ENCODE results near the gene MOBP.
A peak's percentile ranks its signal among the peaks of the same experiment; 100 is the strongest.
"Not testable (repeated sequence)": the region's sequence is repeated elsewhere in the genome, so short reads cannot be mapped to it uniquely, and the experiment has no call there.

The MOBP gene, protein sequence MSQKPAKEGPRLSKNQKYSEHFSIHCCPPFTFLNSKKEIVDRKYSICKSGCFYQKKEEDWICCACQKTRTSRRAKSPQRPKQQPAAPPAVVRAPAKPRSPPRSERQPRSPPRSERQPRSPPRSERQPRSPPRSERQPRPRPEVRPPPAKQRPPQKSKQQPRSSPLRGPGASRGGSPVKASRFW

DNA sequence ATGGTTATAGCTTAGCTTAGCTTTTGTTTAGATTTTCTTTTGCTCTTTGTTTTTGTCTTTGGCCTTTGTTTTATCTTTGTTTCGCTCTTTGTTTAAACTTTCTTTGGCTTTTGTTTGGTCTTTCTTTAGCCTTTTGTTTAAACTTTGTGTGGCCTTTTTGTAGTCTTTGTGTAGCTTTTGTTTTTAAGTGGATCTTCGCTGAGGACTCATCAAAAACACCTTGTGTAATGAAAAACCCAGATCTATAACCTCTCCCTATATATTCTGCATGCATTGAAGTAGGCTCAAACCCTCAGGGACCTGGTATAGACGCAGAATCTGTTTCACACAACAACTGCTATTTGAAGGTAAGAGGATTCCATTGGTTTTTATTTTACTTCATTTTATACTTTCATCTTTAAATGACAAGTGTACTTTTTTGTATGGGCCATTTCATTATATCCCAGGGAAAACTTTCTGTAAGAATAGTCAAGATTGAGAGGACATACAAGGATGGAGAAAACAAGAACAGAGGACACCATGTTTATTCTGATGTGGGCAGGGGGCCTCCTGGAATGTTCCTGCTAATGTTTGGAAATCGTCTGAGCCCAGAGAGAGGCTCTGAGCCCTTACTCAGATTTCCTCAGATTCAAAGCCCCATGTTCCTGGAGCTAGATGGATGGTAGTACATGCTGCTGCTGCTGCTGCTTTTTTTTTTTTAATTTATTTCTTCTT is at the start of gene MOBP:
Gene MOBP (plus strand): TSS at position 287 of the 714 bp plus-strand sequence. CDS start 34,390 bp downstream, outside the sequence.
- Histone ChIP-seq H3K36me3 (ENCODE audit: insufficient read depth, low read length) (no peaks in the 10 kb centered on the region), H3K27ac (no peak within 1 kb of the TSS), H3K9me3 (ENCODE audit: low read depth, low read length) (no peaks in the 10 kb centered on the region), H3K4me3 (no peak within 1 kb of the TSS), H3K9ac (ENCODE audit: insufficient read length) (no peak within 1 kb of the TSS)
- DNase-seq (ENCODE audit: low read depth, low spot score) = no peak
- TF ChIP-seq FOXP2 (optimal IDR thresholded peaks at IDR 0.05; ENCODE audit: control extremely low read depth, extremely low read length, insufficient read depth) = no peak
- no peak for TF ChIP-seq EZH2 (IDR thresholded peaks at IDR 0.05)
- TF ChIP-seq POLR2AphosphoS5 (IDR thresholded peaks at IDR 0.05; ENCODE audit: borderline replicate concordance, low read depth, low read length) = no peak

DNA sequence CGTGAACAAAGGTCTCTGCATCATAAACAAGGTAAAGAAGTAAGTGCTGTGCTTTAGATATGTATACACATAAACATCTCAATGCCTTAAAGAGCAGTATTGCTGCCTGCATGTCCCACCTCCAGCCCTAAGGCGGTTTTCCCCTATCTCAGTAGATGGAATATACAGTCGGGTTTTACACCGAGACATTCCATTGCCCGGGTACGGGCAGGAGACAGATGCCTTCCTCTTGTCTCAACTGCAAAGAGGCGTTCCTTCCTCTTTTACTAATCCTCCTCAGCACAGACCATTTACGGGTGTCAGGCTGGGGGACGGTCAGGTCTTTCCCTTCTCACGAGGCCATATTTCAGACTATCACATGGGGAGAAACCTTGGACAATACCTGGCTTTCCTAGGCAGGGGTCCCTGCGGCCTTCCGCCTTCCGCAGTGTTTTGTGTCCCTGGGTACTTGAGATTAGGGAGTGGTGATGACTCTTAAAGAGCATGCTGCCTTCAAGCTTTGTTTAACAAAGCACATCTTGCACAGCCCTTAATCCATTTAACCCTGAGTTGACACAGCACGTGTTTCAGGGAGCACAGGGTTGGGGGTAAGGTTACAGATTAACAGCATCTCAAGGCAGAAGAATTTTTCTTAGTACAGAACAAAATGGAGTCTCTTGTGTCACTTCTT is 48.8 kb upstream of the MOBP start:
- not testable (repeated sequence) for DNase-seq (ENCODE audit: low read depth, low spot score); H3K36me3 ChIP-seq (ENCODE audit: insufficient read depth, low read length); H3K9ac ChIP-seq (ENCODE audit: insufficient read length); H3K4me3 ChIP-seq; H3K27ac ChIP-seq; H3K9me3 ChIP-seq (ENCODE audit: low read depth, low read length)

DNA sequence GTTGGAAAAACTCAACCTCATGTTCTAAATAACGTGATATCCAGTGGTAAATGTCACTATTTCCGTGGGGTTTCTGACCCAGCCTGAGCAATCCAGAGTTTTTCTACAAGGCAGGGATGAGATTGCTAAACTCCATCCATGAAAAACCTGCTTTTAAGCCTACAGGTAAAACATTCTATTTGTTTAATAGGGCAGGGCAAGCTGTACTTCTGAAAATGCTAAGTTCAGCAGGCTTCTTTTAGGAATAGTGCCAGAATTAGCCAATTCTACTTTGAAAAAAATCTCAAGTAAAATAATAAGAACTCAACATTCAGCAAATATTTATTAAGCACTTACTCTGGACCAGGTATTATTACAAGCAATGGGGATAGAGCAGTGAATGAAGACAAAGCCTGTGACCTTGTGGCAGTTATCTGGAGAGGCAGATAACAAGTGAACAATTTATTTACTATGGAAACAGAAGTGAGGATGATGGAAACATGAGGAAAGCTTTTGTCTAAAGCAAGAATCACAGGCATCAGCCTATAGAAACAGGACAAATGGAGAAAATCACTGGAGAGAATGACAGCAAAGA is 47.7 kb upstream of the MOBP start:
- DNase-seq (ENCODE audit: low read depth, low spot score) = no peak
- Histone ChIP-seq H3K4me3 (no peak overlapping the region), H3K27ac (no peak overlapping the region), H3K9me3 (ENCODE audit: low read depth, low read length) (no peaks in the 10 kb centered on the region), H3K9ac (ENCODE audit: insufficient read length) (no peak overlapping the region), H3K36me3 (ENCODE audit: insufficient read depth, low read length) (no peaks in the 10 kb centered on the region)
- TF ChIP-seq POLR2AphosphoS5 (IDR thresholded peaks at IDR 0.05; ENCODE audit: borderline replicate concordance, low read depth, low read length) (no peak), EZH2 (IDR thresholded peaks at IDR 0.05) (no peak)

DNA sequence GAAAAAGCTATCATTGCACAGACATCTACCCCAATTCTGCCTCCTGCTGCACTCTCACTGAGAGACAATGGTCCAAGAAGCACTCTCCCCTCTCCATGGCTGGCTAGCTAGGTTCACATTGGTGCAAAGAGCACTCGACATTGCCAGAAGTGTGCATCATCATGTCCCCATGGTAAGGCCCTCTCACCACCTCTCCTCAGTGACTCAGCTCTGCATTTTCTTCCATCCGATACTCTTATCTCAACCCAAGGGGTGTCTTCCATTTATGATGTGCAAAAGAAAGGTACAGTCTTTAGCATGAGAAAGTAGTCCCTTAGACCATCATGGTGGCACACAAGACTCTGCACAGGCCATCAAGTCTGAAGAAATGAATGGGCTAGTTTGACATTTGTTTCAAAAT is 46.9 kb upstream of the MOBP start:
- no peak overlapping the region for H3K27ac ChIP-seq
- H3K9me3 ChIP-seq (ENCODE audit: low read depth, low read length) = no peaks in the 10 kb centered on the region
- no peak overlapping the region for H3K4me3 ChIP-seq
- TF ChIP-seq POLR2AphosphoS5 (IDR thresholded peaks at IDR 0.05; ENCODE audit: borderline replicate concordance, low read depth, low read length) (no peak), FOXP2 (optimal IDR thresholded peaks at IDR 0.05; ENCODE audit: control extremely low read depth, extremely low read length, insufficient read depth) (no peak), EZH2 (IDR thresholded peaks at IDR 0.05) (no peak)
- no peaks in the 10 kb centered on the region for H3K36me3 ChIP-seq (ENCODE audit: insufficient read depth, low read length)
- H3K9ac ChIP-seq (ENCODE audit: insufficient read length) = no peak overlapping the region
- no peak for DNase-seq (ENCODE audit: low read depth, low spot score)

DNA sequence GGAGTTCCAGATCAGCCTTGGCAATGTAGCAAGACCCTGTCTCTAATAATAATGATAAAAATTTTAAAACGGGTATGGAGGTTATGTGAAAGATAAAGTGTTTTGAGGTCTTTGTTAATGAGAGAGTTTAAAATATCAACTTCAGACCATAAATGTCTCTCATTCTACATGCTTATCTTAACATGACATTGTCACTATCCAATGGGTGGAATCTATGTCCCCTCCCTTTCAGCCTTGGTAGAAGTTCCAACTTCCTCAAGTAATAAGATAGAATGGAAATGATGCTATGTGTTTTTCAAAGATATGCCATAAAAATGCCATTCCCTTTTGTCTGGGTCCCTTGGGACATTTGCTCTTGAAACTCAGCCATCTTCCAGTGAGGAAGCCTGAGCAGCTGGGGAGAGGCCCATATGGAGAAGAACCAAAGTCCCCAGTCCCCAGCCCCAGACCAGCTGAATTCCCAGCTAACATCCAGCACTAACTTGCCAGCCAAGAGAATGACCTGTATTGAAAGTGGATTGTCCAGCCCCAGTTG is 44.0 kb upstream of the MOBP start:
- no peak for DNase-seq (ENCODE audit: low read depth, low spot score)
- Histone ChIP-seq H3K4me3 (no peak overlapping the region), H3K27ac (no peak overlapping the region), H3K36me3 (ENCODE audit: insufficient read depth, low read length) (no peaks in the 10 kb centered on the region), H3K9ac (ENCODE audit: insufficient read length) (no peak overlapping the region), H3K9me3 (ENCODE audit: low read depth, low read length) (no peaks in the 10 kb centered on the region)
- TF ChIP-seq FOXP2 (optimal IDR thresholded peaks at IDR 0.05; ENCODE audit: control extremely low read depth, extremely low read length, insufficient read depth) (no peak), POLR2AphosphoS5 (IDR thresholded peaks at IDR 0.05; ENCODE audit: borderline replicate concordance, low read depth, low read length) (no peak), EZH2 (IDR thresholded peaks at IDR 0.05) (no peak)

DNA sequence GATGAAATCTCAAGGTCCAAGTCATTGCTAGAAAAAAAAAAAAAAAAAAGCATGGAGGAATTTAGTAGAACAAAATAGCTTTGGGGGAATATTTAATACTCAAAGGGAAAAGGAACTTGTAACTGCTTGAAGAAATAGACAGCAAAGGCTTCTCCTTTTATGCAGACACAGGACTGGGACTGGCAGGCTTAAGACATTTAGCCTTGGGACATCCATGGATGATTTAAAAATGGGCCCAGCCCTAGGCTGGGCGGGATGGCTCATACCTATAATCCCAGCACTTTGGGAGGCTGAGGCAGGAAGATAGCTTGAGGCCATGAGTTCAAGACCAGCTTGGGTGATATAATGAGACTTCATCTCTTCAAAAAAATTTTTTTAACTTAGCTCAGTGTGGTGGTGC is 41.2 kb upstream of the MOBP start:
- H3K4me3 ChIP-seq = no peak overlapping the region
- TF ChIP-seq POLR2AphosphoS5 (IDR thresholded peaks at IDR 0.05; ENCODE audit: borderline replicate concordance, low read depth, low read length) (no peak), EZH2 (IDR thresholded peaks at IDR 0.05) (no peak), FOXP2 (optimal IDR thresholded peaks at IDR 0.05; ENCODE audit: control extremely low read depth, extremely low read length, insufficient read depth) (no peak)

DNA sequence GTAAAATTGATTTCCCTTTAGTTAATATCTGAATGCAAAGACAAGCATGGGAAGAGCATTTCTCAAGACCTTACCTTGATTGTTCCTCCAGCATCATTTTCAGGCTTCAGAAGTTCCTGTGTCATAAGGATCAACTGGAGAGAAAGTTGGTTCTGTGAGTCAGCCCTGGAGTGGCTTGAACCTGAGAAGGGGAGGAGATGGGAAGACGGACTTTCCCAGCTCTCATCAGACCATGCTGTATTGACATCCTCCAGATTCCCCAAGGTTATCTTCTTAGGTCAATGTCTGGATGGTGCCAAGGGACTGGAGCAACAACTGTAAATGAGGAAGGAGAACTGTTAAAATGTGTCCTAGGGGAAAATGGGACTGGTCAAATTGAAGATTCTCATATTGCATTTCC is 40.0 kb upstream of the MOBP start:
- no peak for DNase-seq (ENCODE audit: low read depth, low spot score)
- TF ChIP-seq FOXP2 (optimal IDR thresholded peaks at IDR 0.05; ENCODE audit: control extremely low read depth, extremely low read length, insufficient read depth) = no peak
- TF ChIP-seq EZH2 (IDR thresholded peaks at IDR 0.05) = no peak
- TF ChIP-seq POLR2AphosphoS5 (IDR thresholded peaks at IDR 0.05; ENCODE audit: borderline replicate concordance, low read depth, low read length) = no peak
- no peak overlapping the region for H3K4me3 ChIP-seq
- H3K36me3 ChIP-seq (ENCODE audit: insufficient read depth, low read length) = no peaks in the 10 kb centered on the region
- H3K27ac ChIP-seq = no peak overlapping the region
- H3K9ac ChIP-seq (ENCODE audit: insufficient read length) = no peak overlapping the region
- no peaks in the 10 kb centered on the region for H3K9me3 ChIP-seq (ENCODE audit: low read depth, low read length)

More for the DNA sequence above, 41.2 kb upstream of the MOBP start:
- H3K9me3 ChIP-seq (ENCODE audit: low read depth, low read length) = no peaks in the 10 kb centered on the region
- H3K27ac ChIP-seq = peak overlapping the region; percentile 42; the same call in 1 of the 2 replicates
- no peak for DNase-seq (ENCODE audit: low read depth, low spot score)
- no peaks in the 10 kb centered on the region for H3K36me3 ChIP-seq (ENCODE audit: insufficient read depth, low read length)
- no peak overlapping the region for H3K9ac ChIP-seq (ENCODE audit: insufficient read length)

DNA sequence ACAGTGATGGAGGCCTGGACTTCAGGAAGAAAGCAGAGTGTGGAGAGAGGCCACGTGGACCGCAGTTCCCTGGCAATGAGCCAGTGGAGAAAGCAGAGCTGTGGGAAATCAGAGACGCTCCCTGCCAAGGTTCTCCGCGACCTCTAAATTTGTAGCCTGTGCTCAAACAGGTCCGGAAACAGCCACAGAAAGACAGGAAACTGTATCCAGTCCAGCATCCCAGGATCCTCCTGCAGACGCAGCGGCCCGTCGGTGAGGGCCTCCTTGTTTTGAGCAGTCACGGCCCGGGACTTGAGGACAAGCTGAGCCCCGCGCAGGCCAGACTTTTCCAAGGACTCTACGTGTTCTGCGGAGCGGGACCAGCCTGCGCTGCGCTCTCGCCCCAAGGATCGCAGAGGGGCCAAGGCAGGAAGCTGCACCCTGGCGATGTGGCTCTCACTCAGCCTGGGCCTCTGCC is 38.7 kb upstream of the MOBP start:
- no peak overlapping the region for H3K4me3 ChIP-seq
- no peak for DNase-seq (ENCODE audit: low read depth, low spot score)
- no peak overlapping the region for H3K27ac ChIP-seq
- H3K36me3 ChIP-seq (ENCODE audit: insufficient read depth, low read length) = no peaks in the 10 kb centered on the region
- no peak for TF ChIP-seq POLR2AphosphoS5 (IDR thresholded peaks at IDR 0.05; ENCODE audit: borderline replicate concordance, low read depth, low read length)
- H3K9me3 ChIP-seq (ENCODE audit: low read depth, low read length) = no peaks in the 10 kb centered on the region
- H3K9ac ChIP-seq (ENCODE audit: insufficient read length) = no peak overlapping the region

All from SK-N-MC (cell line).